Brain microvascular endothelial cell (primary cell): ENCODE results near the gene PARP9.

Source experiments
- DNase-seq: peaks from one replicate; pipeline ENCODE4 v3.0.0-alpha.2; 2020
- H3K27ac ChIP-seq: fragments of 250-450 bp; sonication (Bioruptor Pico); 2 replicates; pipeline ENCODE4 v1.5.1; 2020; ENCODE audit warnings: mild to moderate bottlenecking, moderate library complexity
- H3K27me3 ChIP-seq: fragments of 250-450 bp; sonication (Bioruptor Pico); replicated peaks from 2 replicates; pipeline ENCODE4 v1.5.1; 2020; ENCODE audit warnings: mild to moderate bottlenecking
- H3K36me3 ChIP-seq: fragments of 250-450 bp; sonication (Bioruptor Pico); replicated peaks from 2 replicates; pipeline ENCODE4 v1.5.1; 2020; ENCODE audit warnings: mild to moderate bottlenecking
- H3K4me3 ChIP-seq: 2 replicates; pipeline ENCODE4 v1.5.1; 2011; ENCODE audit warnings: low read depth, mild to moderate bottlenecking, control low read depth, low read length, moderate library complexity
- in situ Hi-C: cut with HindIII; loops from 2 replicates; pipeline ENCODE4 v1.10.0; 2017; ENCODE audit warnings: low sequenced_read_pairs, low pct_ligation_motif_present
- TF ChIP-seq, protein P1 (sequence below): IDR thresholded peaks from 2 replicates; pipeline ENCODE4 v1.5.1; 2011; ENCODE audit warnings: low read depth, mild to moderate bottlenecking, moderate library complexity, low read length, control low read depth, inconsistent platforms; ENCODE audit errors: missing control alignments

The PARP9 gene

DNA sequence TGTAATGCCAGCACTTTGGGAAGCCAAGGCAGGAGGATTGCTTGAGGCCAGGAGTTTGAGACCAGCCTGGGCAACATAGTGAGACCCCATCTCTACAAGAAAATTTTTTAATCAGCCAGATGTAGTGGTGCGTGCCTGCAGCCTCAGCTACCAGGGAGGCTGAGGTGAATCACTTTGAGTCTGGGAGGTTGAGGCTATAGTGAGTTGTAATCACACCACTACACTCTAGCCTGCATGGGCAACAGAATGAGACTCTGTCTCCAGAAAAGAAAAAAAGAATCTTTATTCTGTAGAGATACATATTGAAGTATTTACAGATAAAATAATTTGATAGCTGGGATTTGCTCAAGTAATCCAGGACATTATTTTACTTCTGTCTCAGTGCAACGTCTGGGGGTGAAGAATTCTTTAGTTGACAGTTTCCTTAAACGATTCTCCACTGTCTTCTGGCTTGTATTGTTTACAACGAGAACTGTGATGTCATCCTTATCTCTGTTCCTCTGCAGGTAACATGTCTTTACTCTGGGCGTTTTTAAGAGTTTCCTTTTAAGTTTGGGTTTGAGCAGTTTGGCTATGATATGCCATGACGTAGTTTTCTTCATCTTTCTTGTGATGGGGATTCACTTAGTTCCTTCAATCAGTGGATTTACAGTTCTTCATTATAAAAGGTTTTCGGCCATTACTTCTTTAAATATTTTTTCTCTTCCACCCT is 75.7 kb downstream of the PARP9 start:
- no peak overlapping the region for H3K27ac ChIP-seq
- no peaks in the 10 kb centered on the region for H3K27me3 ChIP-seq
- no peak overlapping the region for H3K4me3 ChIP-seq
- TF ChIP-seq, protein P1, sequence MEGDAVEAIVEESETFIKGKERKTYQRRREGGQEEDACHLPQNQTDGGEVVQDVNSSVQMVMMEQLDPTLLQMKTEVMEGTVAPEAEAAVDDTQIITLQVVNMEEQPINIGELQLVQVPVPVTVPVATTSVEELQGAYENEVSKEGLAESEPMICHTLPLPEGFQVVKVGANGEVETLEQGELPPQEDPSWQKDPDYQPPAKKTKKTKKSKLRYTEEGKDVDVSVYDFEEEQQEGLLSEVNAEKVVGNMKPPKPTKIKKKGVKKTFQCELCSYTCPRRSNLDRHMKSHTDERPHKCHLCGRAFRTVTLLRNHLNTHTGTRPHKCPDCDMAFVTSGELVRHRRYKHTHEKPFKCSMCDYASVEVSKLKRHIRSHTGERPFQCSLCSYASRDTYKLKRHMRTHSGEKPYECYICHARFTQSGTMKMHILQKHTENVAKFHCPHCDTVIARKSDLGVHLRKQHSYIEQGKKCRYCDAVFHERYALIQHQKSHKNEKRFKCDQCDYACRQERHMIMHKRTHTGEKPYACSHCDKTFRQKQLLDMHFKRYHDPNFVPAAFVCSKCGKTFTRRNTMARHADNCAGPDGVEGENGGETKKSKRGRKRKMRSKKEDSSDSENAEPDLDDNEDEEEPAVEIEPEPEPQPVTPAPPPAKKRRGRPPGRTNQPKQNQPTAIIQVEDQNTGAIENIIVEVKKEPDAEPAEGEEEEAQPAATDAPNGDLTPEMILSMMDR, result no peak
- DNase-seq, result no peak
- in situ Hi-C loops, result no loop called here
- H3K36me3 ChIP-seq, result peaks cover 4% of the 10 kb centered on the region

DNA sequence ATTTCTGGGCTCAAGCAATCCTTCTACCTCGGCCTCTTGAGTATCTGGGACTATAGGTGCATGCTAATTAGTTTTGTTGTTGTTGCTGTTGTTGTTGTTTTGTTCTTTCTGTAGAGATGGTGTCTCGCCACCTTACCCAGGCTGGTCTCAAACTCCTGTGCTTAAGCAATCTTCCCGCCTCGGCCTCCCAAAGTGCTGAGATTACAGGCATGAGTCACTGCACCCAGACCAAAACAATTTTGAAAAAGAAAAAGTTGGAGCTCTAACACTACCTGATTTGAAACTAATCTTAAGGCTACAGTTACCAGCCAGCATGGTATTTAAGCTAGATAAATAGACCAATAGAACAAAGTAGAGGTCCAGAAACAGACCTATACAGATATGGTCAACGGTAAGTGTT is 79.1 kb downstream of the PARP9 start:
- Histone ChIP-seq H3K36me3 (peaks cover 2% of the 10 kb centered on the region), H3K4me3 (no peak overlapping the region), H3K27ac (no peak overlapping the region), H3K27me3 (no peaks in the 10 kb centered on the region)
- TF ChIP-seq, protein P1, result no peak
- in situ Hi-C loops, result no loop called here
- DNase-seq, result peak; percentile 57

DNA sequence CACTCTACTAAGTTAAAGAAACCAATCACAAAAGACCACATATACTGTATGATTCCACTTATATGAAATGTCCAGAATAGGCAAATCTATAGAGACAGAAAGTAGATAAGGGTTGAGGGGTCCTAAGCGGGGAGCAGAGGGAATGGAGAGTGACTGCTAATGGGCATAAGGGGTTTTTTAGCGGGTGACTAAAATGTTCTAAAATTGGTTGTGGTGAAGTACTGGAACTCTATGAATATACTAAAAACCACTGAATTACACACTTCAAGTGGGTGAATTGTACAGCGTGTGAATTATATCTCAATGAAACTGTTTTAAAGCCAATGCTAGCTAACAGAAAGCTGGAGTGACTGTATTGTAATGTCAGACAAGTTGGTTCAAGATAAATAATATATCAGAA is 82.7 kb downstream of the PARP9 start:
- TF ChIP-seq, protein P1, result no peak
- peaks cover 2% of the 10 kb centered on the region for H3K36me3 ChIP-seq
- no peak overlapping the region for H3K4me3 ChIP-seq
- no peaks in the 10 kb centered on the region for H3K27me3 ChIP-seq
- in situ Hi-C loops, result no loop called here
- H3K27ac ChIP-seq, result no peak overlapping the region
- DNase-seq, result no peak
